HG03060 (cell line): ENCODE data around the gene NSL1.
A peak's percentile ranks its signal among the peaks of the same experiment; 100 is the strongest.

Experiments
- ATAC-seq: cut with Tn5 transposase; IDR thresholded peaks from one replicate; pipeline ENCODE4 v1.9.1; 2021; ENCODE audit warnings: low read depth, moderate number of reproducible peaks; ENCODE audit not compliant: unreplicated experiment

NSL1 gene

DNA sequence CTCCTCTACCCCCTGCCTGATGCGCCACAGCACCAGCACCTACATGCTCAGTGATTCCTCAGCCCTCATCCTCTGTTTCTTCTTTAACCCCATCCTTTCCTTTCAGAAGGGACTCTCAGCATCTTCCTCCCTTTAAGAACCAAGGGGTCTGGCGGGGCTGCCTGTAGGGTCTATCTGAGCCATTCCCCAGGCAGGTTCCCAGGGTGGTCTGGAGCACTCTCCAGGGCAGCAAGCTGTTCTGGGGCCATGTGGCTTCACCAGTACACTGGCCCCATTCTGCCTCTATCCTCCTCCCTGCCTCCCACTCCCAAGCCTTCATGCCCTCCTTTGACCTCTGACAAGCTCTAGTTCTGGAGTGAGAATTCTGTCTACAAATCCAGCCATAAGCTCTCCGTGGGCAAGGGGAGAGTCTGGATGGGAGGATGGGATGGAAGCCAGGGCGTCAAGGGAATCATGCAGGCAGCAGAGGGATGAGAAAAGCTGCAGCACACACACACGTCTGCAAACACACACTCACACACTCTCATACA lies 102.3 kb downstream of the NSL1 start:
- ATAC-seq = no peak

DNA sequence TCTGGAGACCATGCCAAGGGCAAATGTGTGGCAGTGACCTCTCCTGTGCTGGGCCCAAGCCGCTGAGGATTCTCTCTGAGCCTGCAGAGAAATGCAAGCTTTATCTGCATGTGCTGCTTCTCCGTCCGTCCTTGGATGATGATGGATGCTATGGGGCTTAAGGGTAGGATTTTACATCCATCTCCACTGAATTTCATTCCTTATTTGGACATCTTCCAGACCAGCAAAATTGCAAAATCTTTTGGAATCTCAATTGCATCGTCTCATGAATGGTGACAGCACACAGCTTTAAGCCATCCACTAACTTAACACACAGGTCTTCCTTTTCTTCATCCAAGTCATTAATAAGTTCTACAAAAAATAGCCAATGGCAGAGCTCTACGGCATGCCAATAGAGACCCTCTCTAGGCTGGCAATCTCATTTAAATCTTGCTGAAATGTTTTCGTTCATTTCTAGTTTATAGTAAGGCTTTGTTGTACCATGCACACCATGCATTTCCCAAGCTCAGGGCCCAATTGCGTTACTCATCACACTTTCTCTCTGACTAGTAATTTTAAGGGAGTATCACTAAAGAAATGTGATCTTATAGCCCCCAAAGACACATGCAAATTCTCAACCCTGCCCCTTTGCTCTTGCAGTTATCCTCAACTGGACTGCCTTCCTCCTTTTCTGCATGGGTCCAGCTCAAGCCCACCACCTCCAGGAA lies 103.1 kb downstream of the NSL1 start:
- no peak for ATAC-seq

DNA sequence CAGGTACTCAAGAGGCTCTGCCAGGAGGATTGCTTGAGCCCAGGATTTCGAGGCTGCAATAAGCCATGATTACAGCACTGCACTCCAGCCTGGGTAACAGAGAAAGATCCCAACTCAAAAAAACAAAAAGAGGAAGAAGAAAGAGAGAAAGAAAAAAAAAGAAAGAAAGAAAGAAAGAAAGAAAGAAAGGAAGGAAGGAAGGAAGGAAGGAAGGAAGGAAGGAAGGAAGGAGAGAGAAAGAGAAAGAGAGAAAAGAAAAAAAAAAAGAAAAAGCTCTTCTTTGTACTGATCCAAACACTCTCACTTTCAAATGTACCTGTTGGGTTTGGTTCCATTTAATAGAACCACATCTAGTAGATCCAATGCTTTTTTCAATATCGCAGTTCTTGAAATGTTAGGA lies 103.8 kb downstream of the NSL1 start:
- ATAC-seq = no peak

DNA sequence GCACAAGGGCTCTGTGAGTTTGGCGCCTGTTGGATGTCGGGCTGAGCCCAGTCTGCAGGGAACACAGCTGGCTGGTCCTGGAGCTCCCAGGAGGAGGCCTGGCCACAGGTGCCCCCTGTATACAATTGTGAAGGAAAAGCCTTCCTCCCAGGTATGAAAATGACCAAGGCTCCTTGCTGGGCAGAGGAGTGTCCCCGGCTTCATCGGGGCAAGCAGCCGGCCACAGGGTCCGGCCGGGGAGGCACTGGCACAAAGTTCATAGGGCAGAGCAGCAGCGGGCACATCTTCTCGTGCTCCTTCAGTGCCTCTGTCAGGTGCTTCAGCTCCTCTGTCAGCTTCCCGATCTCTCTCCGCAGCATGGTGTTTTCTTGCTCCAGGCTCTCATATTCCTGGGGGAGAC lies 105.0 kb downstream of the NSL1 start:
- no peak for ATAC-seq

DNA sequence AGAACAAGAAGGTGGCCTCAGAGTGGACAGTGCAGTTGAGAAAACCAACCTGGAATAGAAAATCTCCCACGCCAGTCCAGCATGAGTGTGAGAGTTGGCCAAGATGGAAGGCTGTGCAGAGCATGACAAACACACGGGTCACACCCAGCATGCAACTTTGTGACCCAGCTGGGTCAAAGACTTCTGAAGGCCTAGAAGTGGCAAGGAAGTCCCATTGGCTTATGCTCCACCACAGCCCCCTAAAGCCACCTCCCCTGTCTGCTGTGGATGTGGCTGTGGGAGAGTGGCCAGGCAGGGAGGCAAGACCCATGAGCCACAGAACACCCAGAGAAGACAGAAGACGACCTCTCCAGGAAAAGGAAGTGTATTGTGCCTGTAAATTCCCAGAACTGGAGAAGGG lies 105.5 kb downstream of the NSL1 start:
- no peak for ATAC-seq

DNA sequence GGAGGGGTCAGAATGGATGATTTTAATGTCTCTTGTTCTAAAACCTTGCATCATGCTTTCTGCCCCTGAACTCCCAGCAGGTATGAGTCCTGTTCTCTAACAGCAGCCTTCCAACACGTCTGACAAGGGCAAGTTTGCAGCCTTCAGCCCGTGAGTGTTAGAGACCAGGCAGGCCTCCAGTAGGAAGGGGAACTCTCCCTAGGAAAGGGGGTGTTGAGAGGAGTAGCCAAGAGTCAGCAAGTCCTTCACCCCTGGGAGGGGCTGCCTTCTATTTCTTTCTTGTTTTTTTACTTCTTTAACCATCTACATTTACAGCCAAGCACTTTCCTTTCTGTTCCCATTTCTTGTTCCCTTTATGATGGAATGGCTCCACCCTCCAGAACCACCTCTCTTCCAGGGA lies 106.1 kb downstream of the NSL1 start:
- no peak for ATAC-seq

DNA sequence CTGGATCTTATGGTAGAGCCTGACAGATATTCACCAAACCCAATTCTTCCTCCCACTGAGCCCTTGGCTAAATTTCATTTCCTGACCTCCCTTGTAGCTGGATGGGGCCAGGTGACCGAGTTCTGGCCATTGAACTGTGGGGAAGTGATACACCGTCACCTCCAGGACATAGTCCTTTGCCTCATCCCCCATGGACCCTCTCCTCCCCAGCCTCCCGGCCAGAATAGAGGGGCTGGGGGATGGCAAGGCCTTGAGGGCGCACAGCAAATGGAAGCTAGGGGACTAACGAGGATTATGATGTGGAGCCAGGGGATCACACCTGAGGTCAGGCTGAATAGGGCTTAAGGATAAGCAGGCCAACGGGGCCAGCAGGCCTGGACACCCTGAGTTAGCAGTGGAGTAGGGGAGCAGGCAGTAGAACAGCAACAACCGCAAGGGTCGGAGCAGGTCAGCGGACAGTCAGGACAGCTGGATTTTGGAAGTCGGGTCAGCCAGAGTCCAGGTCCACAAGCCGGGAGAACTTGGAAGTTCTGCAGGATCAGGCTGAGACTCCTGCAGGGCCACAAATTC lies 107.0 kb downstream of the NSL1 start:
- no peak for ATAC-seq

DNA sequence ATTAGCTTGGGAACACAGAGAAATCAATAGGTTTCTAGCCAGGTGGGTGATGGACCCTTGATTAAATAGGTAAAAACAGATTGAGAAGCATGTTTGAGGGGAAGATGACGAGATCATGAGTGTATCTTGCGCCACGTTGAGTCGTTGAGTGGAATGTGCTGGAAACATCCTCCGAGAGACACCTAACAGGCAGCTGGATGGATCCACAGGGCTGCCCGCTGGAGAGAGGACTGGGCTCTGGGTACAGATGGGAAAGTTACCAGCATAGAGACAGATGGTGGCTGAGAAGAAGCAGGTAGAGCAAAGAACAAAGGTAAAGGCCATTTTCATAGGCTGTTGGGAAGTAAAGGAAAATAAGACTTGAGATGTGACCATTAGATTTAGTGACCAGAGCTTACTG lies 107.5 kb downstream of the NSL1 start:
- no peak for ATAC-seq

DNA sequence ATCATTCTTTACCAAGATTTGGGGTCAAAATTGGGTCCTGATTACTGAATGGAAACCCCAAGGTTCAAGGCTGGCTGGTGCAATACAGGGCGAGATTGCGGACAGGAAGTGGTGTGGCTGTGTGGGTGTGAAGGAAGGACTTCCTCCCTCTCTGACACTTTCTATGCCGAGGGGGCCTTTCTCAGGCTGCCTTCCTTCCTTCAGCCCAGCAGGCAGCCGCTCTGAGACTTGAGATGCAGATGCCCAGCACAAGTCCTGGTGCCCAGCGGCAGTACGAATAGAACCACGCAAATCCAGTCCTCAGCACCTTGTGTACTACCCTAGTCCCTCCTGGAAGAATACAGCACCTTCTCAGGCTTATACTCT lies 108.2 kb downstream of the NSL1 start:
- peak; percentile 68 for ATAC-seq

DNA sequence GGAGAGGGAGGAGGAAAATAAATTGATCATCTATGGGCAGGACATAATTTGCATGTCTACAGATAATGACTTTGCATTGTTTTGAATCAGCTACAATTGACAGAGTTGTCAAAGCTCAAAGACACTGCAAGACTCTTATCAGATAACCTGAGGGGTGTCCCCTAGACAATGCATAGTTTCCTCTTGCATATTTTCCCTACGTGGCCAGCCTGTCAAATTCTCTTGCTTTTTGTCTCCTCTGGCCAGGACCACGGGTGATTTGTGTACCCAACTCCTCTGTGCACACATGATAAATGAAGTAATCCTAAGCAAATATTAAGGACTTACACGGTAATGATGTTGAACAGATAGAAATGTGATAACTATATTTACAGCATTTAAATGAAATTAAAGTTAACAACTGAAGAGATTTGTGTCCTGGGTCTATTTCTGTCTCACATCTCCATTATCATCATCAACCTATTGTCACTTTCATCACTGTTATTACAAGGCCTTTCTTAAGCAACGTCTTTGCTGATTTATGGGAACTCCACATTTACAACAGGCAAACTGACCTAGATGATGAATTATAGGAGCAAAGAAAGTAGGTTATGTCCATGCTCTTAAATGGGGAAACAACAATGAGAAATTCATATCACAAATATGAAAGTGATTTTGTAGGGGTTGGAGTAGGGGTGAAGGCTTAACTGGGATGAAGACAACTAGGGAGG lies 110.7 kb downstream of the NSL1 start:
- no peak for ATAC-seq

DNA sequence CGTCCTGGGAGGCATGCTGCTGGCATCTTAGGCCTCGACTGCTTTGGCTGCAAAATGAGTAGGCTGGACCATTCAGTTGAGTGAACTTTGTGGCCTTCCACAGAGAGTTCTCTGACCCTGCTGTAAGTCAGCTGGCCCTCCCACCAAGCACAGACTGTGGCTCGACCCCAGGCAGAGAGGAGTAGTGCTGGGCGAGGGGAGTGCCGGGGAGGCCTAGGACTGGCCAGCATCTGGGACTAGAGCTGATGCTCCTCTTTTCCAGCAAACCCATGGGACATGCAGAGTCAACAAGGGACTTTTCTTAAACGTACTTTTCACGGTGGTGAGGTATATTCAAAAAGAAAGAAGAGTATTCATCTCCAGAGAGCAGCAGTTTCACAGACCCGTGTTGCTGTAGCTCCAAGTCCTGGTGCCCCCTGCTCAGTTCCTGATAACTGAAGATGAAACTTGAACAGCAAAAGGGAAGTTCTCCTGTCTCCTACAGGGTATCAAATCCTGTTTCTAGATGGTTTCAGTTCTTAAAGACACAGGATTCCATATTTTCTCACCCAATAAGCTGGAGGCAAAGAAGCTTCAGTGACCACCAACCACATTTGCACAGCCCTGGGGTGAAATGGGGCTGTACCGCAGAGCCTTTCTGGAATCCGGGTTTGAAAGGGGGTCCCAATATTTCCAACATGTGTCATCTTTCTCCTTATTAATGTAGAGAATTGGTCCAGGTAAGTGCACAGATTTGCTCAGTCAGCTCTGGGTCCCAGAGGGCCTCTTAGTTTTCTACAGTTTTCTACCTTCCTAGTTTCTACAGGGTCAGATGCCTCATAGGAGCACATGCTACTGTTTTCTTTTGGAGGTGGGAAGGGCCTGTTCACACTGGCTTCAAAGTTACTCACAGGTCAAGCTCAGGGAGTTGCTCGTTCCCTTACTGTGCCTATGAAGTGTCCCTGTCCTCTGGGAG lies 112.8 kb downstream of the NSL1 start:
- ATAC-seq = peak; percentile 54

DNA sequence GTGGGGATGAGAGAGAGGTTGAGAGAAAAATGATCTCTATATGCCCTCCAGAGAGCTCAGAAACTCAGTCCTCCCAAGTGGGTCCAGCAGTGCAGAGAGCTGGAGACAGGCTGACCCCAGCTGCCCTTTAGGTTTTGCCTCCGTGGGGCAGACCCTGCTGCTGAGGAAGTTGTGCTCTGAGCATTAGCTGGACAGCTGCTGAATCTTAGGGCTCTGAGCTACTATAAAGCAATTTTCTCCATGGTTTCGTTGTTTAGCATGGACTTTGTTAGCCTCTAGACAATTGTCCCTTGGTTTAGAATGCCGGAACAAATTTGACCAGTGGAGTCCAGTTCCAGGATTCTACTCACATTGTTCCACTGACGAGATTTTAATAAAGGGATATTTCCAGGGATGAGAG lies 114.0 kb downstream of the NSL1 start:
- ATAC-seq = no peak

DNA sequence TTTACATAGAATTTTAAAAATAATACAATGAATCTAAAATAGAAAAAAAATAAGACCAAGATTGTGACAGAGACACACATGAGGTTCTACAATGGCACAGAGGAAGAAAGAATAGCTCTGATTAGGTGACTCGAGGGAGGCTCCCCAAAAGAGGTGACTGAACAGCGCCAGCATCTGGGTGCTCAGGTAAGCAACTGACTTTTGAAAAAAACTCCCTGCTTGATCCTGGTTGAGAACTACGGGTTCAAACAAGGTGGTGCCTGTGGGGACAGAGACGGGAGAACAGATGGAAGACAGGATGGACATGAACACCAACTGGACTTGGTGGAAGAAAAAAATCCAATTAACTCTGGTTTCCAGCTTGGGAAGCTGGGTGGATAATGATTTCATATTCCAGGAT lies 114.4 kb downstream of the NSL1 start:
- no peak for ATAC-seq
